ENCODE results near the gene TNIK.

The TNIK gene

DNA sequence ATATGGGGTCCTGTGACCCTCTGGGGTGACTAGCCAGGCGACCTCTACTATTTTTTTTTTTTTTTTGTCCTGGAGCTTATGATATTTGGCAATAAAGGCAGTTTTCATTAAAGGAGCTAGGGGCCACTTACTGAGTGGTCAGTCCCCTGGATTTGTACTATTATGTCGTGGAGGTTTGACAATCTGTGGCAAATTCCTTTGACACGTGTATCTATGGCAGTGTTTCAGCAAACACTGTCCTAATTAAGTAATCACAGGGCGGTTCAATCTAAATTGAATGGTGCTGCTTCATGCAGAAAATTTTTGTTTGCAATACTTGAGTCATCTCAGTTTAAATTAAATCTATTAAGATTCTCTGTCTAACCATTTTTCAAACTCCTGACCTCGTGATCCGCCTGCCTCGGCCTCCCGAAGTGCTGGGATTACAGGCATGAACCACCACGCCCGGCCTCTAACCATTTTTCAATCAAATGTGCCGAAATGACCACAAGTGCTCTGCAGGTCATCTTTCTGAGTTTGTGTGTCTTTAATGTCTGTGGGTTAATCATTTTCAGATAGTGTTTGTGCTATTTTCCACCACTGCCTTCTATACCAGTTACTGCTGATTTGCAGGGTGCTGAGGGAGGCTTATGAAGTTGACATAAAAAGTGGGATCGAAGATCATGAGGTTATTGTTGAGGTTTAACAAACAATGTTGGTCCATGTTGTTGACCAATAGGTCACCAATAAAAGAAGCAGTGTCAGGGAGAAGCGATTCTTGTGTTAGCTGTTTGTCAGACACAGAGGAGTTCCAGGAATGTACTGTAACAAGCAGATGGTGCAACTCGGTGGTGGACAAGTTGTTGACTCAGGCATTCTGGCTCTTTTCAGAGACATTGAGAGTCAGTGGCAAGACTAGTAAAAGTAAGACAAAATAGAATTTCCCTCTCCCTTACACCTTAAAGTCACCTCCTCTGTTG, 415.1 kb downstream of the TNIK start:
- TF ChIP-seq POLR2AphosphoS5 (IDR thresholded peaks at IDR 0.05; ENCODE audit: low read depth, low read length) (no peak), POLR2A (IDR thresholded peaks at IDR 0.05; ENCODE audit: low read depth, low read length) (no peak), TAF1 (IDR thresholded peaks at IDR 0.05; ENCODE audit: borderline replicate concordance, low read depth, low read length) (no peak)
- FAIRE-seq (no peak), DNase-seq (ENCODE audit: insufficient read length) (no peak)

- no peak for FAIRE-seq
- TF ChIP-seq POLR2A (IDR thresholded peaks at IDR 0.05; ENCODE audit: low read depth, low read length) = no peak
- TF ChIP-seq POLR2AphosphoS5 (IDR thresholded peaks at IDR 0.05; ENCODE audit: low read depth, low read length) = no peak
- no peak for TF ChIP-seq TAF1 (IDR thresholded peaks at IDR 0.05; ENCODE audit: borderline replicate concordance, low read depth, low read length)
- DNase-seq (ENCODE audit: insufficient read length) = no peak
Measured at GRCh38 chr3:171044384-171044783, 415.8 kb downstream of the TNIK start.

DNA sequence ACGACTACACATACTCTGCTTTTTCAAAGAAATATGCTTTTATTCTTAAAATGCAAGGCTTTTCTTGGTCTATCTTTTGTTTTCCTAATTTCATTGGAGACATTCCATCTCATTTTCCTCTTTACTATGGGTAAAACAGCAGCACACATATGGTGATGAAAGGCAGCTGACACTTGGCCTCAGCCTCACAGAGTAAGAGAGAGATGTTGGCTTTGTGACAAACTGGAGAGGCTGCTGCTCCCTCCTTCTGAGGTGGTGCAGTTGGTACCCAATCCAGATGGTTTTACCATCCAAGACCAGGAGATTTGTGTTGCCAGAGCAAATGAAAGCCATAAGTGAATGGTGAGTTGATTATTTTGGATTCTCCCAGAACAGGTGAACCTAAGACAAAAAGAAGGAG, 420.5 kb downstream of the TNIK start:
- no peak for DNase-seq (ENCODE audit: insufficient read length)
- FAIRE-seq = no peak
- TF ChIP-seq POLR2A (IDR thresholded peaks at IDR 0.05; ENCODE audit: low read depth, low read length) (no peak), POLR2AphosphoS5 (IDR thresholded peaks at IDR 0.05; ENCODE audit: low read depth, low read length) (no peak), TAF1 (IDR thresholded peaks at IDR 0.05; ENCODE audit: borderline replicate concordance, low read depth, low read length) (no peak)

GRCh38 chr3:171038342-171038741, 421.9 kb downstream of the TNIK start:
- TF ChIP-seq TAF1 (IDR thresholded peaks at IDR 0.05; ENCODE audit: borderline replicate concordance, low read depth, low read length) (no peak), POLR2AphosphoS5 (IDR thresholded peaks at IDR 0.05; ENCODE audit: low read depth, low read length) (no peak), POLR2A (IDR thresholded peaks at IDR 0.05; ENCODE audit: low read depth, low read length) (no peak)
- FAIRE-seq (no peak), DNase-seq (ENCODE audit: insufficient read length) (no peak)

DNA sequence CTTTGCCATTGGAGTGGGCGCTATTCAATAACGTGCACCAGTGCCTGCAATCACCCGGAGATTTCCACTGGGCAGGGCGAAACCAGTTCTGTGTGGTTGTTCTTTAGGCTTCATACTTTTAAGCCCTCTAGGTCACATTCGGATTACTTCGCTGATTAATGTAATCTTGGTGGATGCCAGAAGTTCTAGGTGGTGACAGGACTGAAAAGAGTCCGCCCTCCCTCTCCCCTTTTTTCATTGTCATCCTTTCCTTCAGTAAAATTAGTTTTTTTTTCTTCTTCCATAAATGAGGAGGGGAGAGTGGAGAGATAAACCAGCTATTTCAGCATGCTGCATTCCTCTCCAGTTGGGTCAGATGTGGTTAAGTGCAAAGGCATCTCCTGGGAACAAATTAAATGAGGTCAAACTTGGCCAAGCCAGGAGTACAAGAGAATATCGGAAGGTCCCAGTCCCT, 431.4 kb downstream of the TNIK start:
- FAIRE-seq (no peak), DNase-seq (ENCODE audit: insufficient read length) (no peak)
- TF ChIP-seq POLR2A (IDR thresholded peaks at IDR 0.05; ENCODE audit: low read depth, low read length) (no peak), TAF1 (IDR thresholded peaks at IDR 0.05; ENCODE audit: borderline replicate concordance, low read depth, low read length) (no peak), POLR2AphosphoS5 (IDR thresholded peaks at IDR 0.05; ENCODE audit: low read depth, low read length) (no peak)

GRCh38 chr3:171028025-171028778, 432.0 kb downstream of the TNIK start:
- FAIRE-seq = no peak
- DNase-seq (ENCODE audit: insufficient read length) = no peak

GRCh38 chr3:171026597-171027293, 433.5 kb downstream of the TNIK start, which contains the start of gene SLC2A2:
Gene SLC2A2, minus strand, starts transcription at chr3:171026720. Its CDS starts 50 bp downstream, at chr3:171026670.
- TF ChIP-seq POLR2AphosphoS5 (IDR thresholded peaks at IDR 0.05; ENCODE audit: low read depth, low read length) = no peak
- no peak for TF ChIP-seq POLR2A (IDR thresholded peaks at IDR 0.05; ENCODE audit: low read depth, low read length)
- TF ChIP-seq TAF1 (IDR thresholded peaks at IDR 0.05; ENCODE audit: borderline replicate concordance, low read depth, low read length) = no peak
- DNase-seq (ENCODE audit: insufficient read length) = no peak
- FAIRE-seq = no peak

More at GRCh38 chr3:171028025-171028778, 432.0 kb downstream of the TNIK start:
- TF ChIP-seq POLR2A (IDR thresholded peaks at IDR 0.05; ENCODE audit: low read depth, low read length) (no peak), POLR2AphosphoS5 (IDR thresholded peaks at IDR 0.05; ENCODE audit: low read depth, low read length) (no peak), TAF1 (IDR thresholded peaks at IDR 0.05; ENCODE audit: borderline replicate concordance, low read depth, low read length) (no peak)

GRCh38 chr3:171023566-171023965, 436.6 kb downstream of the TNIK start:
- no peak for TF ChIP-seq POLR2A (IDR thresholded peaks at IDR 0.05; ENCODE audit: low read depth, low read length)
- TF ChIP-seq POLR2AphosphoS5 (IDR thresholded peaks at IDR 0.05; ENCODE audit: low read depth, low read length) = no peak
- TF ChIP-seq TAF1 (IDR thresholded peaks at IDR 0.05; ENCODE audit: borderline replicate concordance, low read depth, low read length) = no peak
- FAIRE-seq = no peak

DNA sequence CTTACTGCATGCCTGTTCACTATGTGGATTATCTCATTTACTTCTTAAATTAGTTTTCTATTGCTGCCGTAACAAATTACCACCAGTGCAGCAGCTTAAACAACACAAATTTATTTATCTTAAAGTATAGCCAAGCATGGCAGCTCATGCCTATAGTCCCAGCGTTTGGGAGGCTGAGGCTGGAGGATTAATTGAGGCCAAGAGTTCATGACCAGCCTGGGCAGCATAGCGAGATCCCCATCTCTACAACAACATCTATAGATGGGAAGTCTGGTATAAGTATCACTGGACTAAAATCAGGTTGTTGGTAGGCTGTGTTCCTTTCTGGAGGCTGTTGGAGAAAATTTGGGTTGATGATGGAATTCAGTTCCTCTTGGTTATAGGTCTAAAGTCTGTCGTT, 438.8 kb downstream of the TNIK start:
- FAIRE-seq = no peak
- no peak for TF ChIP-seq POLR2A (IDR thresholded peaks at IDR 0.05; ENCODE audit: low read depth, low read length)
- TF ChIP-seq POLR2AphosphoS5 (IDR thresholded peaks at IDR 0.05; ENCODE audit: low read depth, low read length) = no peak
- TF ChIP-seq TAF1 (IDR thresholded peaks at IDR 0.05; ENCODE audit: borderline replicate concordance, low read depth, low read length) = no peak
- no peak for DNase-seq (ENCODE audit: insufficient read length)

More at GRCh38 chr3:171023566-171023965, 436.6 kb downstream of the TNIK start:
- no peak for DNase-seq (ENCODE audit: insufficient read length)

DNA sequence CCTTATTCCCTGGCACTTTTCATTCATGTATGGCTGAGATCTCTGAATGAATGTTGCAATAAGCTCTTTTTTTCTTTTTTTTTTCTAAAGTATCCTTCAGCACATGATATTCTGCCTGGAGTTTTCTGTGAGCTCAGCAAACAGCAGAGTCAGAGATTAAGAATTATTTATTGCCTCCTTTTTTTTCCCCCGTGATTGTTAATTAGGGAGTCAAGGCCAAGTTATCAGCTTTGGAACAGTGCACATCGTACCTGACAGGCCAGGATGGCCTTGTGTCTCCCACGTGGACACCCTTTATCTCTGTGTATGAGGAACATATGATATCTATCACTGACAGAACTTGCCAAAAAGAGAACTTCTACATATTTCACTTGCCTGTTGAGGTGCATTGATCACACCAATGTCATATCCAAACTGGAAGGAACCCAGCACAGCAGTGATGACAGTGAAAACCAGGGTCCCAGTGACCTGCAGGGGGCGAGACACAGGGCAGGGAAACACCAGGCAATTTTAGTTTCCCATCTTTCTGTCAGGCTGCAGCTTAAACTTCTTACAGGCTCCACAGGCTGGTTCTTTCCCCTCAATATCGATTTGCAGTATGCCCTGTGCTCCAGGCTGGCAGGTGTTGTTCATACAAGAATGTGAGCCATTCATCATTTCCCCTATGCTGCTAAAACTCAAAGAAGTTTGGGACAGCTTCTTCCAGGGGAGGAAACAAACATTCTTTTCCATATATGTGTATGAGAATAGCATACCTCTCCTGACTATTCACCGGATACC, 441.9 kb downstream of the TNIK start:
- TF ChIP-seq POLR2A (IDR thresholded peaks at IDR 0.05; ENCODE audit: low read depth, low read length) = no peak
- TF ChIP-seq TAF1 (IDR thresholded peaks at IDR 0.05; ENCODE audit: borderline replicate concordance, low read depth, low read length) = no peak
- TF ChIP-seq POLR2AphosphoS5 (IDR thresholded peaks at IDR 0.05; ENCODE audit: low read depth, low read length) = no peak
- FAIRE-seq (no peak), DNase-seq (ENCODE audit: insufficient read length) (no peak)

All from GM12892 (cell line).